Endothelial cell of umbilical vein (primary cell): ENCODE results near the gene RCOR1. TPM values are rescaled to one million over a fixed set of nuclear protein-coding genes. Genes with fewer than 3 reads are reported as not detected.
A peak's percentile ranks its signal among the peaks of the same experiment; 100 is the strongest.

Source experiments
- BruUV-seq: library from RNA; stranded (reverse); fragments of 400-500 nt; replicated peaks from 2 replicates; lab custom pipeline; 2021; lab: Mats Ljungman, UMichigan
- CTCF ChIA-PET: fragments of 300-600, 350-600 bp; sonication (Branson Sonifier 250); formaldehyde crosslinking; loops from one replicate; lab custom pipeline; 2021; ENCODE audit warnings: antibody characterized with exemption, inconsistent platforms; lab: Charles Lee
- POLR2A ChIA-PET: fragments of 300-600, 350-600 bp; sonication (Branson Sonifier 250); formaldehyde crosslinking; loops from one replicate; lab custom pipeline; 2021; ENCODE audit warnings: antibody characterized with exemption, inconsistent platforms; lab: Charles Lee
- DNase-seq: peaks from one replicate; pipeline ENCODE4 v3.0.0-alpha.2; 2011; ENCODE audit warnings: low read depth, low spot score
- FAIRE-seq: peaks from 2 replicates; lab custom pipeline; 2011; peaks lifted over from hg19 to GRCh38; lab: Jason Lieb, UNC
- H2AFZ ChIP-seq: 2 replicates; pipeline ENCODE4 v1.6.0; 2012; ENCODE audit warnings: low read depth, low read length, control low read depth, inconsistent platforms
- H3K27ac ChIP-seq: 2 replicates; pipeline ENCODE4 v1.5.1; 2011; ENCODE audit warnings: low read depth, mild to moderate bottlenecking, control low read depth, low read length, moderate library complexity; ENCODE audit not compliant: insufficient read depth
- H3K27me3 ChIP-seq, 2 experiments: 2 replicates each; pipeline versions ENCODE4 v1.6.0 to v1.6.1; 2011; ENCODE audit warnings: low read length in 2 of 2, mixed read lengths in 1 of 2; ENCODE audit not compliant: control insufficient read depth in 2 of 2, insufficient read depth in 2 of 2
- H3K36me3 ChIP-seq, 2 experiments: 2 replicates in 1 of 2; 3 replicates in 1 of 2; pipeline ENCODE4 v1.5.1; 2011; ENCODE audit warnings: low read length in 2 of 2, mild to moderate bottlenecking in 1 of 2, moderate library complexity in 1 of 2; ENCODE audit not compliant: control insufficient read depth in 2 of 2, insufficient read depth in 2 of 2; ENCODE audit errors: extremely low read depth in 1 of 2
- H3K4me1 ChIP-seq: 3 replicates; pipeline ENCODE4 v1.5.1; 2011; ENCODE audit warnings: mild to moderate bottlenecking, low read length; ENCODE audit not compliant: control insufficient read depth, insufficient read depth; ENCODE audit errors: extremely low read depth
- H3K4me2 ChIP-seq: 2 replicates; pipeline ENCODE4 v1.6.1; 2011; ENCODE audit warnings: low read length, control low read depth, mixed read lengths; ENCODE audit not compliant: insufficient read depth
- H3K4me3 ChIP-seq, 3 experiments: fragments of 200-600 bp in 1 of 3; sonication (generic), shearing (Covaris generic) in 1 of 3; replicated peaks in 1 of 3; 2 replicates each; pipeline ENCODE4 v1.5.1; 2011 to 2016; ENCODE audit warnings: control low read depth in 3 of 3, low read length in 3 of 3, mild to moderate bottlenecking in 2 of 3, inconsistent platforms in 1 of 3, low read depth in 1 of 3, moderate library complexity in 1 of 3; ENCODE audit not compliant: insufficient read depth in 1 of 3
- H3K79me2 ChIP-seq: 2 replicates; pipeline ENCODE4 v1.6.0; 2012; ENCODE audit warnings: low read length, inconsistent platforms; ENCODE audit not compliant: control insufficient read depth, insufficient read depth
- H3K9ac ChIP-seq: replicated peaks from 2 replicates; pipeline ENCODE3; 2011; ENCODE audit warnings: low read length, control low read depth; ENCODE audit not compliant: insufficient read depth; ENCODE audit errors: extremely low read depth
- H3K9me1 ChIP-seq: replicated peaks from 3 replicates; pipeline ENCODE4 v1.6.0; 2011; ENCODE audit warnings: mild to moderate bottlenecking, low read length; ENCODE audit not compliant: control insufficient read depth, insufficient read depth; ENCODE audit errors: extremely low read depth
- H3K9me3 ChIP-seq: replicated peaks from 2 replicates; pipeline ENCODE4 v1.5.1; 2012; ENCODE audit warnings: low read length, inconsistent platforms; ENCODE audit not compliant: control insufficient read depth, insufficient read depth
- H4K20me1 ChIP-seq: replicated peaks from 2 replicates; pipeline ENCODE3; 2011; ENCODE audit warnings: mild to moderate bottlenecking, low read length; ENCODE audit not compliant: control insufficient read depth, insufficient read depth; ENCODE audit errors: extremely low read depth
- CTCF ChIP-seq, 2 donors: IDR thresholded peaks; 1 replicate in 1 of 2; 2 replicates in 1 of 2; pipeline ENCODE4 v1.5.1; 2011; ENCODE audit warnings: low read length in 2 of 2, mild to moderate bottlenecking in 2 of 2, moderate library complexity in 2 of 2, control low read depth in 1 of 2, inconsistent platforms in 1 of 2, low read depth in 1 of 2; ENCODE audit not compliant: insufficient read depth in 1 of 2; ENCODE audit errors: extremely low read depth in 1 of 2
- EZH2 ChIP-seq: IDR thresholded peaks from 2 replicates; pipeline ENCODE4 v1.6.1; 2012; ENCODE audit warnings: borderline replicate concordance, low read depth, mild to moderate bottlenecking, moderate library complexity, low read length, inconsistent platforms; ENCODE audit not compliant: severe bottlenecking
- FOS ChIP-seq: IDR thresholded peaks from 2 replicates; pipeline ENCODE4 v1.6.1; 2011; ENCODE audit warnings: mild to moderate bottlenecking, low read length, moderate library complexity, borderline replicate concordance; ENCODE audit not compliant: insufficient read depth
- GATA2 ChIP-seq: IDR thresholded peaks from 2 replicates; pipeline ENCODE4 v1.7.0; 2011; ENCODE audit warnings: low read depth, mild to moderate bottlenecking, moderate library complexity, mixed read lengths, low read length; ENCODE audit not compliant: insufficient read length, insufficient read depth
- JUN ChIP-seq: IDR thresholded peaks from 2 replicates; pipeline ENCODE4 v1.6.1; 2011; ENCODE audit warnings: borderline replicate concordance, low read depth; ENCODE audit not compliant: insufficient read length, insufficient read depth
- MAX ChIP-seq: IDR thresholded peaks from 2 replicates; pipeline ENCODE4 v1.6.1; 2011; ENCODE audit not compliant: insufficient read depth, insufficient read length
- MYC ChIP-seq: IDR thresholded peaks from one replicate; pipeline ENCODE4 v1.6.1; 2011; ENCODE audit warnings: mild to moderate bottlenecking, low read depth, low read length
- POLR2A ChIP-seq: IDR thresholded peaks from 2 replicates; pipeline ENCODE4 v1.6.1; 2012; ENCODE audit warnings: low read depth, mild to moderate bottlenecking, control low read depth, low read length
- POLR2AphosphoS5 ChIP-seq: IDR thresholded peaks from 2 replicates; pipeline ENCODE4 v1.6.1; 2012; ENCODE audit warnings: low read depth, mild to moderate bottlenecking, control low read depth, low read length, moderate library complexity; ENCODE audit not compliant: insufficient read depth
- dilution Hi-C: fragments of 300-500 bp; cut with MboI; formaldehyde crosslinking; loops from one replicate; pipeline ENCODE4 v1.15.0; 2019; ENCODE audit warnings: low sequenced_read_pairs; ENCODE audit not compliant: extremely low pct_ligation_motif_present
- intact Hi-C: fragments of 100-400 bp; cut with micrococcal nuclease; formaldehyde crosslinking; loops from one replicate; pipeline ENCODE4 v1.10.0; 2022
- polyA plus RNA-seq, 4 experiments: library from polyadenylated mRNA; depleted of rRNA in 3 of 4; stranded (reverse) in 3 of 4; unstranded in 1 of 4; fragments of >200 nt; gene quantifications; 2 replicates each; pipeline versions ENCODE4 v1.2.1 to v1.2.3, GENCODE V29; 2011 to 2012; ENCODE audit warnings: missing spikeins in 1 of 4
- total RNA-seq: library from RNA; stranded (reverse); gene quantifications from 2 replicates; pipeline ENCODE4 v1.2.3, GENCODE V29; 2021

RCOR1 gene
- total and polyA plus RNA-seq, 2 donors (not counting 3 experiments of a cell fraction or from before 2014, with no cell fraction given), result 15.6 to 32.2 TPM

- no TSS peak for BruUV-seq
- no peak overlapping the region for H3K4me3 ChIP-seq
- no peaks in the 10 kb centered on the region for H3K27me3 ChIP-seq
- H3K4me1 ChIP-seq, result peaks cover 8% of the 10 kb centered on the region
- no peaks in the 10 kb centered on the region for H3K9me3 ChIP-seq
- H3K4me2 ChIP-seq, result no peak overlapping the region
- ChIA-PET CTCF (interaction anchor here (0.9 to 1.6 kb wide), 6 partner anchors 9 to 50 kb away, joined by 3 to 6 read pairs (median 4); no protein-coding TSS in a partner anchor), POLR2A (no interaction called here)
- no peaks in the 10 kb centered on the region for H3K36me3 ChIP-seq
- H3K9me1 ChIP-seq, result no peaks in the 10 kb centered on the region
- DNase-seq, result no peak
- peaks cover 74% of the 10 kb centered on the region for H3K79me2 ChIP-seq
- intact Hi-C loops, result no loop called here
- no peaks in the 10 kb centered on the region for H4K20me1 ChIP-seq
- TF ChIP-seq POLR2AphosphoS5 (no peak), FOS (no peak), MAX (no peak), JUN (no peak), GATA2 (no peak), EZH2 (no peak), POLR2A (no peak), MYC (no peak), CTCF (IDR thresholded peaks at IDR 0.05; ENCODE audit: extremely low read depth in 1 of 2, insufficient read depth in 1 of 2, low read depth in 1 of 2, low read length in 2 of 2) (no peak)
- dilution Hi-C loops, result no loop called here
- H2AFZ ChIP-seq, result no peak overlapping the region
- H3K27ac ChIP-seq, result no peak overlapping the region
- no peak overlapping the region for H3K9ac ChIP-seq
- peak; percentile 37 for FAIRE-seq
Observed at GRCh38 chr14:102644523-102644922, 52.1 kb downstream of the RCOR1 start.
